Neural cell (in vitro differentiated cells): ENCODE measurements around the gene GNAT2.

ENCODE experiments used
- CTCF ChIP-seq: fragments of 450-650 bp; IDR thresholded peaks from 2 replicates; pipeline ENCODE4 v1.5.1; 2014; ENCODE audit warnings: antibody characterized with exemption, mild to moderate bottlenecking, moderate library complexity; ENCODE audit not compliant: poor library complexity, severe bottlenecking
- EP300 ChIP-seq: fragments of 450-650 bp; conservative IDR thresholded peaks from 2 replicates; pipeline ENCODE4 v1.6.1; 2014; ENCODE audit warnings: antibody characterized with exemption, mild to moderate bottlenecking, moderate library complexity; ENCODE audit not compliant: poor library complexity, severe bottlenecking
- EZH2 ChIP-seq: fragments of 200-600, 300-800 bp; shearing (Covaris generic), sonication (generic); IDR thresholded peaks from 2 replicates; pipeline ENCODE4 v1.6.1; 2014; ENCODE audit warnings: antibody characterized with exemption, low read length, borderline replicate concordance, mild to moderate bottlenecking; ENCODE audit not compliant: insufficient read depth, poor library complexity, severe bottlenecking
- MXI1 ChIP-seq: fragments of 450-650 bp; conservative IDR thresholded peaks from 2 replicates; pipeline ENCODE4 v1.6.1; 2014; ENCODE audit warnings: antibody characterized with exemption, mild to moderate bottlenecking; ENCODE audit not compliant: poor library complexity, severe bottlenecking
- POLR2AphosphoS5 ChIP-seq: IDR thresholded peaks from 2 replicates; pipeline ENCODE4 v1.6.1; 2012
- RAD21 ChIP-seq: fragments of 450-650 bp; conservative IDR thresholded peaks from 2 replicates; pipeline ENCODE4 v1.6.1; 2014; ENCODE audit warnings: antibody characterized with exemption, mild to moderate bottlenecking, moderate library complexity
- SMC3 ChIP-seq: fragments of 450-650 bp; conservative IDR thresholded peaks from 2 replicates; pipeline ENCODE4 v1.6.1; 2014; ENCODE audit warnings: antibody characterized with exemption, mild to moderate bottlenecking, moderate library complexity; ENCODE audit not compliant: poor library complexity
- TAF1 ChIP-seq: IDR thresholded peaks from 2 replicates; pipeline ENCODE4 v1.6.1; 2012; ENCODE audit warnings: low read depth

GRCh38 chr1:109573785-109574184 lies 45.6 kb downstream of the GNAT2 start:
- TF ChIP-seq CTCF (no peak), EZH2 (no peak), EP300 (no peak), RAD21 (no peak), TAF1 (no peak), POLR2AphosphoS5 (no peak), SMC3 (no peak), MXI1 (no peak)
